Retinal pigment epithelial cell (primary cell): ENCODE data around the gene MYH11.
A peak's percentile ranks its signal among the peaks of the same experiment; 100 is the strongest.

ENCODE experiments used
- DNase-seq: peaks from one replicate; pipeline ENCODE4 v3.0.0-alpha.2; 2010; ENCODE audit warnings: low read depth
- H3K4me3 ChIP-seq: 2 replicates; pipeline ENCODE4 v1.5.1; 2011; ENCODE audit warnings: mild to moderate bottlenecking, low read length, control low read depth, moderate library complexity
- CTCF ChIP-seq: conservative IDR thresholded peaks from 2 replicates; pipeline ENCODE4 v1.5.1; 2011; ENCODE audit warnings: low read depth, low read length, control low read depth, inconsistent platforms

MYH11 gene

GRCh38 chr16:15721018-15721417 is 135.8 kb downstream of the MYH11 start:
- TF ChIP-seq CTCF = no peak
- no peak overlapping the region for H3K4me3 ChIP-seq
- no peak for DNase-seq

- no peak for TF ChIP-seq CTCF
- DNase-seq = no peak
- no peak overlapping the region for H3K4me3 ChIP-seq
Observed at GRCh38 chr16:15716694-15717447, 140.0 kb downstream of the MYH11 start.

GRCh38 chr16:15715221-15715620 is 141.6 kb downstream of the MYH11 start:
- TF ChIP-seq CTCF = no peak
- no peak for DNase-seq
- no peak overlapping the region for H3K4me3 ChIP-seq

- DNase-seq = no peak
- no peak for TF ChIP-seq CTCF
Observed at GRCh38 chr16:15714393-15715172, 142.2 kb downstream of the MYH11 start.

GRCh38 chr16:15708997-15709396 is 147.8 kb downstream of the MYH11 start:
- TF ChIP-seq CTCF = no peak
- no peak overlapping the region for H3K4me3 ChIP-seq
- DNase-seq = no peak

More at GRCh38 chr16:15714393-15715172, 142.2 kb downstream of the MYH11 start:
- no peak overlapping the region for H3K4me3 ChIP-seq

GRCh38 chr16:15708096-15708495 is 148.7 kb downstream of the MYH11 start:
- peak; percentile 27 for DNase-seq
- H3K4me3 ChIP-seq = no peak overlapping the region
- no peak for TF ChIP-seq CTCF
